GM12874 (cell line): ENCODE results near the gene SYCE1L.

ENCODE experiments used
- TF ChIP-seq, protein P1 (sequence below): IDR thresholded peaks from 2 replicates; pipeline ENCODE4 v1.5.1; 2011; ENCODE audit warnings: low read depth, mild to moderate bottlenecking, control low read depth, low read length, moderate library complexity; ENCODE audit not compliant: insufficient read depth

The SYCE1L gene

DNA sequence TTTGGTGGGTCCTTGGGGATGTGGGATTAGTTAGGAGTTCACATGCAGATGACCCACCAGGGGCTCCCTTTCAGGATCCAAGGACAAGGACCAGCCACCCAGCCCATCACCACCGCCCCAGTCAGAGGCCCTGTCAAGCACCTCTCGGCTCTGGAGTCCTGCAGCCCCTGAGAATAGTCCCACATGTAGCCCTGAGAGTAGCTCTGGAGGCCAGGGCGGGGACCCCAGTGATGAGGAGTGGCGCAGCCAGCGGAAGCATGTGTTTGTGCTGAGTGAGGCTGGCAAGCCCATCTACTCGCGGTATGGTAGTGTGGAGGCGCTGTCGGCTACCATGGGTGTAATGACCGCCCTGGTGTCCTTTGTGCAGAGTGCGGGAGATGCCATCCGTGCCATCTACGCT is 5.8 kb upstream of the SYCE1L start:
- TF ChIP-seq, protein P1, sequence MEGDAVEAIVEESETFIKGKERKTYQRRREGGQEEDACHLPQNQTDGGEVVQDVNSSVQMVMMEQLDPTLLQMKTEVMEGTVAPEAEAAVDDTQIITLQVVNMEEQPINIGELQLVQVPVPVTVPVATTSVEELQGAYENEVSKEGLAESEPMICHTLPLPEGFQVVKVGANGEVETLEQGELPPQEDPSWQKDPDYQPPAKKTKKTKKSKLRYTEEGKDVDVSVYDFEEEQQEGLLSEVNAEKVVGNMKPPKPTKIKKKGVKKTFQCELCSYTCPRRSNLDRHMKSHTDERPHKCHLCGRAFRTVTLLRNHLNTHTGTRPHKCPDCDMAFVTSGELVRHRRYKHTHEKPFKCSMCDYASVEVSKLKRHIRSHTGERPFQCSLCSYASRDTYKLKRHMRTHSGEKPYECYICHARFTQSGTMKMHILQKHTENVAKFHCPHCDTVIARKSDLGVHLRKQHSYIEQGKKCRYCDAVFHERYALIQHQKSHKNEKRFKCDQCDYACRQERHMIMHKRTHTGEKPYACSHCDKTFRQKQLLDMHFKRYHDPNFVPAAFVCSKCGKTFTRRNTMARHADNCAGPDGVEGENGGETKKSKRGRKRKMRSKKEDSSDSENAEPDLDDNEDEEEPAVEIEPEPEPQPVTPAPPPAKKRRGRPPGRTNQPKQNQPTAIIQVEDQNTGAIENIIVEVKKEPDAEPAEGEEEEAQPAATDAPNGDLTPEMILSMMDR = no peak

DNA sequence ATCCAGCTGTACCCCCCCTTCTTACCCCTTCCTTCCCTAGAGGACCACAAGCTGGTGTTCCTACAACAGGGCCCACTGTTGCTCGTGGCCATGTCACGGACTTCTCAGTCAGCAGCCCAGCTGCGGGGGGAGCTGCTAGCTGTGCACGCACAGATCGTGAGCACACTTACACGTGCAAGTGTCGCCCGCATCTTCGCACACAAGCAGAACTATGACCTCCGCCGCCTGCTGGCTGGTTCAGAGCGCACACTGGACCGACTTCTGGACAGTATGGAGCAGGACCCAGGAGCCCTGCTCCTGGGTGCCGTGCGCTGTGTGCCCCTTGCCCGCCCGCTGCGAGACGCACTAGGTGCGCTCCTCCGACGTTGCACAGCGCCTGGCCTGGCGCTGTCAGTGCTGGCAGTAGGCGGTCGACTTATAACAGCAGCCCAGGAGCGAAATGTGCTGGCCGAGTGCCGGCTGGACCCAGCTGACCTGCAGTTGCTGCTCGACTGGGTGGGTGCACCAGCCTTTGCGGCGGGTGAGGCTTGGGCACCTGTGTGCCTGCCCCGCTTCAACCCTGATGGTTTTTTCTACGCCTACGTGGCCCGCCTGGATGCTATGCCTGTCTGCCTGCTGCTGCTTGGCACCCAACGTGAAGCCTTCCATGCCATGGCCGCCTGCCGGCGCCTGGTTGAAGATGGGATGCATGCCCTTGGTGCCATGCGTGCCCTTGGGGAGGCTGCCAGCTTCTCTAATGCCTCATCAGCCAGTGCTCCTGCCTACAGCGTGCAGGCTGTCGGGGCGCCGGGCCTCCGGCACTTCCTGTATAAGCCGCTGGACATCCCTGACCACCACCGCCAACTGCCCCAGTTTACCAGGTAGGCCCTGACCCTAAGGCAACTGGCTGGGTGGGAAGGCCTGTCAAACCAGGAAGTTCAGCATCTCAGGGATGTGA is 4.6 kb upstream of the SYCE1L start:
- TF ChIP-seq, protein P1 = no peak

DNA sequence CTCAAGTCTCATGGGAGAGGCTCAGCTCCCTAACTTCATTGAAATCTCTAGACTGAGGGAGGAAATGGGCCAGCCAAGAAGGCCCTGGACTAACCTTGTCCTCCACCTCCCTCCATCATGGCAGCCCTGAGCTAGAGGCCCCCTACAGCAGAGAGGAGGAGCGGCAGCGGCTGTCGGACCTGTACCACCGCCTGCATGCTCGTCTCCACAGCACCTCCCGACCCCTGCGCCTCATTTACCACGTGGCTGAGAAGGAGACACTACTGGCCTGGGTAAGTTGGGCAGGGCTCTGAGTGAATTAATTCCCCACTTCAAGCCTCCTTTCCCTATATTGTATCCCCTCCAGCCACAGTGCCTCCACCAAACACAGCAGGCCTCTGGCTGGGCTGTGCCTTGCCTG is 3.8 kb upstream of the SYCE1L start:
- TF ChIP-seq, protein P1 = no peak

DNA sequence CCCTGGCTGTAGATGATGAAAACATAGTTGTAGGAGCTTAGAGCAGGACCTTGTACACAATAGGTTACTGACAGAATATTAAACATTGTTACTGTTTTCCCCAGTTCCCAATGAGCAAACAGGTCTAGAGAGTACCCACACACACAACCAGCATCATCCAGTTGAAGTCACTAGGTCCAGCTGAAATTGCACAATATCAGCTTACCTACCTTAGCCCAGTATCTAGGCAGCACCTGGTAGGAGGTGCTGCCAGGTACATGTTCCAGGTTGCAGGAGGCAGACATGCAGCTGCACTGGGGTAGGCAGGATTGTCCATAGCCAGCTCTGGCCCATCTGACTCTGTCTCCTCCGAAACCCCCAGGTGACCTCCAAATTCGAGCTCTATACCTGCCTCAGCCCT is 1.5 kb upstream of the SYCE1L start:
- TF ChIP-seq, protein P1 = no peak

DNA sequence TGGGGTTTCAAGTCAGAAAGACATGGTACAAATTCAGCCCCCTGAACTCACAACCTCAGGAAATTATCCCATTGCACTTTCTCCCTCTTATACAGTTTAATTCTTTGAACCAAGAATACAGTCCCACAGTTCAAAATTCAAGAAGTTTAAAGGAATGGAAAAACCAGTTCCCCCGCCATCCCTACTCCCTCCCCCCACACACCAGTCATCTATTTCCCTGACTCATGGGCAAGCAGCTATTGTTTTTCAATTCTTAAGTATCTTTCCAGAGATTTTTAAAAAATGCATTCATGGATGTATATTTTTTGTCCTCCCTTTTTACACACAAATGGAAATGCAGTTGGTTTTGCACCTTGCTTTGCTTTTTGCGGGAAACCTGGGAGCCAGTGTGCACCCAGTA is 7.3 kb downstream of the SYCE1L start:
- TF ChIP-seq, protein P1 = no peak

DNA sequence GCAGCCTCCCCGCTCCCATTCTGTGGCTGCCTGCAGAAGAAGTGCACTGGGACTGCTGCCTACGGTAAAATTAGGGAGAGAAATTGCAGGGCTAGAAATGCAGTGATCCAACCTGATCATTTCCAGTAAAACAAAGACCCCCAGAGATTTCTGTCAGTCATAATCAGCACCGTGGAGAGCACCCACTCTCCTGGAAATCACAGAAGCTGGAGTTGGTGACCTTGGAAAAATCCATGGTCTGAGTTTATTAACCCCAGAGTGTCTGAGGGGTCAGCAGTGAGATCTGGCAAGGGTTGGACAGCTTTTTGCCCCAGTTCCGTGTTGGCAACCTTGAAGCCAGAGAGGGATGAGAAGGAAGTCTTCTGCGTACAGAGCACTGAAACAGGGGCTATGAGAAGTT is 7.8 kb downstream of the SYCE1L start:
- TF ChIP-seq, protein P1 = no peak

DNA sequence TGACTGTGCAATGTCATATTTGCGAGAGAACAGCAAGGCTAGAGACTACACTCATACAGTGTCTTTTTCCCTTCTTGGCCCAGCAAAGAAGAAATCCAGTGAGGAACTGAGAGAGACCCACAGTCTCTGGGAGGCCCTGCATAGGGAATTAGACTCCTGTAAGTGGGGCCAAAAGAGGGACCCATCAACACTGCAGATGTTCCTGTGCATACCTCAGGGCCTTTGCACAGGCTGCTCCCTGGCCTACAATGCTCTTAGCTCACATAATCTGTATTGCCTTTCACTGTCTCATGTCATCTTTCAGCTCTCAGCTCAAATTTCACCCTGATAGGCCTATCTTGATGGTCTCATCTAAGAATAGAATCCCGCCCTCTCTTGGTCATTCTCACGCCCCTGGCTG is 9.2 kb downstream of the SYCE1L start:
- TF ChIP-seq, protein P1 = no peak
